ENCODE data around the gene FREM2.

DNA sequence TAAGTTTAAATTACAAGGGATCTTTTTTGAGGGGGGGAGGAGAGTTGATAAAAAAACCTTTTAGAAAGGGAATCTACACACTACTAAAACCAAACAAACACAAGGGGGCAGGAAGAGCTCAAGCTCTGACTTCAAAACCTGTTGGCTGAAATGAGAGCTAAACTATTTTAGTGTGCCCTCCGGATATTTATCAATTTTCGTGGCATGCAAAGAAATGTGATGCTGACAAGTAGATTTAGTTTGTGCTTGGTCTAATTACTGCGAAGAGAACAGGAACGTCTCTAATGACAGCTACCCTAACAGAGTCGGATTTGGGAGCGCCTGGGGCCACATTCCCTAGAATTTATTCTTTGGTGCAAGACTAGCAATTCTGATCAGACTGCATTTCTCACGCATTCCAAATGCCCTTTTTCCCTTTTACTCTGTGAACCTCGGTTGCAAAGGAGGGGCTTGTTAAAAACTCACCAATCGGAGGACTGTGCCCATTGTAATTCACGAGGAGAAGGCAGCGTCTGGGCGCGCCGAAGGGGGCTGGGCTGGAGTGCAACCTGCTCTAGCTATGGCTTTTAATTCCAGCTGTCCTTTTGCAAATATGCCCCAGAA, 802 bp upstream of the FREM2 start:
- TF ChIP-seq HOXA7 (CRISPR knock-in tag; IDR thresholded peaks at IDR 0.05) (no peak), CEBPB (IDR thresholded peaks at IDR 0.05) (no peak), POLR2A (IDR thresholded peaks at IDR 0.05; ENCODE audit: low read length) (no peak), HDAC2 (IDR thresholded peaks at IDR 0.05) (no peak), BHLHE40 (IDR thresholded peaks at IDR 0.05; ENCODE audit: low read depth, low read length) (no peak), EP300 (IDR thresholded peaks at IDR 0.05) (no peak), SMC3 (IDR thresholded peaks at IDR 0.05) (no peak), RAD21 (conservative IDR thresholded peaks at IDR 0.05 in 1 of 2, IDR thresholded peaks at IDR 0.05 in 1 of 2) (no peak; a peak in 1 of 5 replicates)
- TF ChIP-seq, protein P1, sequence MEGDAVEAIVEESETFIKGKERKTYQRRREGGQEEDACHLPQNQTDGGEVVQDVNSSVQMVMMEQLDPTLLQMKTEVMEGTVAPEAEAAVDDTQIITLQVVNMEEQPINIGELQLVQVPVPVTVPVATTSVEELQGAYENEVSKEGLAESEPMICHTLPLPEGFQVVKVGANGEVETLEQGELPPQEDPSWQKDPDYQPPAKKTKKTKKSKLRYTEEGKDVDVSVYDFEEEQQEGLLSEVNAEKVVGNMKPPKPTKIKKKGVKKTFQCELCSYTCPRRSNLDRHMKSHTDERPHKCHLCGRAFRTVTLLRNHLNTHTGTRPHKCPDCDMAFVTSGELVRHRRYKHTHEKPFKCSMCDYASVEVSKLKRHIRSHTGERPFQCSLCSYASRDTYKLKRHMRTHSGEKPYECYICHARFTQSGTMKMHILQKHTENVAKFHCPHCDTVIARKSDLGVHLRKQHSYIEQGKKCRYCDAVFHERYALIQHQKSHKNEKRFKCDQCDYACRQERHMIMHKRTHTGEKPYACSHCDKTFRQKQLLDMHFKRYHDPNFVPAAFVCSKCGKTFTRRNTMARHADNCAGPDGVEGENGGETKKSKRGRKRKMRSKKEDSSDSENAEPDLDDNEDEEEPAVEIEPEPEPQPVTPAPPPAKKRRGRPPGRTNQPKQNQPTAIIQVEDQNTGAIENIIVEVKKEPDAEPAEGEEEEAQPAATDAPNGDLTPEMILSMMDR (IDR thresholded peaks at IDR 0.05) = no peak
- TF ChIP-seq, protein P2, sequence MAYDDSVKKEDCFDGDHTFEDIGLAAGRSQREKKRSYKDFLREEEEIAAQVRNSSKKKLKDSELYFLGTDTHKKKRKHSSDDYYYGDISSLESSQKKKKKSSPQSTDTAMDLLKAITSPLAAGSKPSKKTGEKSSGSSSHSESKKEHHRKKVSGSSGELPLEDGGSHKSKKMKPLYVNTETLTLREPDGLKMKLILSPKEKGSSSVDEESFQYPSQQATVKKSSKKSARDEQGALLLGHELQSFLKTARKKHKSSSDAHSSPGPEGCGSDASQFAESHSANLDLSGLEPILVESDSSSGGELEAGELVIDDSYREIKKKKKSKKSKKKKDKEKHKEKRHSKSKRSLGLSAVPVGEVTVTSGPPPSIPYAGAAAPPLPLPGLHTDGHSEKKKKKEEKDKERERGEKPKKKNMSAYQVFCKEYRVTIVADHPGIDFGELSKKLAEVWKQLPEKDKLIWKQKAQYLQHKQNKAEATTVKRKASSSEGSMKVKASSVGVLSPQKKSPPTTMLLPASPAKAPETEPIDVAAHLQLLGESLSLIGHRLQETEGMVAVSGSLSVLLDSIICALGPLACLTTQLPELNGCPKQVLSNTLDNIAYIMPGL (CRISPR knock-in tag; IDR thresholded peaks at IDR 0.05; ENCODE audit: borderline replicate concordance) = no peak
